Stimulated activated CD8-positive, alpha-beta memory T cell treated with anti-CD3 and anti-CD28 coated beads, Interleukin-12 subunit alpha, Interleukin-12 subunit beta, amount 100 ng/mL, for 24 hours (primary cell): ENCODE measurements around the gene MRPS27.
"Not testable (repeated sequence)": the region's sequence is repeated elsewhere in the genome, so short reads cannot be mapped to it uniquely, and the experiment has no call there.

Experiments
- DNase-seq: peaks from one replicate; pipeline ENCODE4 v3.0.0-alpha.2; 2020; ENCODE audit errors: extremely low read depth

MRPS27 gene

GRCh38 chr5:72171181-72171580, 148.9 kb downstream of the MRPS27 start:
- DNase-seq: not testable (repeated sequence)

DNA sequence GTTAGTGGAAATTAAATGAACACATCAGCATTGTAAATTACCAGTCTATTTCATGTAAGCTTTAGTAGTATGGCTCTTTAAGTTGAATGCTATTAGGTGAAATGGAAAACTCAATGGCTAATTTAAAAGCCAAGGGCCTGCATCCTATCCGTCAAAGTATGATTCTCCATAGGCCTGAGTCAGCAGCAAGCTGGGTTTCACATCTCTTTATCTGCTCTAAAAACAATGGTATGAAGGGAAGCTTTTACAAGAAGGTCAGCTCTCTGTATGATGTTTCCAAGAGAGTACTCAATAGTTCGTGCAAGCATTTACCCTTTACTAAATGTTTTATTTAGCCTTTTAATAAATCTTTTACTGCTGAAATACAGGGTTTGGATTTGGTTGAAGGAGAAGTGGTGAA, 149.9 kb downstream of the MRPS27 start:
- DNase-seq: no peak
